Nephron progenitor cell (in vitro differentiated cells): Measurements from ENCODE around the gene LRP8.

Experiments
- DNase-seq: peaks from one replicate; pipeline ENCODE4 v3.0.0; 2021
- H3K27ac Mint-ChIP-seq: 2 replicates; pipeline ENCODE4 v1.8.0; 2021; ENCODE audit warnings: mild to moderate bottlenecking, moderate library complexity, mixed read lengths
- H3K27me3 Mint-ChIP-seq: 2 replicates; pipeline ENCODE4 v1.8.0; 2021; ENCODE audit warnings: mild to moderate bottlenecking, low read depth, mixed read lengths; ENCODE audit not compliant: poor library complexity
- H3K36me3 Mint-ChIP-seq: 2 replicates; pipeline ENCODE4 v1.8.0; 2021; ENCODE audit warnings: low read depth, mixed read lengths
- H3K4me1 Mint-ChIP-seq: 2 replicates; pipeline ENCODE4 v1.8.0; 2021; ENCODE audit warnings: mixed read lengths
- H3K4me3 Mint-ChIP-seq: 2 replicates; pipeline ENCODE4 v1.8.0; 2021; ENCODE audit warnings: mild to moderate bottlenecking, moderate library complexity, mixed read lengths
- H3K9me3 Mint-ChIP-seq: 2 replicates; pipeline ENCODE4 v1.8.0; 2021; ENCODE audit warnings: mild to moderate bottlenecking, moderate library complexity, mixed read lengths
- TF ChIP-seq, protein P1 (sequence below): fragments of 200-600 bp; sonication (generic); IDR thresholded peaks from 2 replicates; pipeline ENCODE4 v1.5.0; 2021; ENCODE audit warnings: antibody characterized with exemption

The LRP8 gene

GRCh38 chr1:53315456-53316423 is 12.1 kb downstream of the LRP8 start:
- Mint-ChIP-seq H3K27ac (peak overlapping the region; percentile 98), H3K4me1 (peaks cover 86% of the 10 kb centered on the region), H3K4me3 (peak overlapping the region; percentile 34), H3K27me3 (no peaks in the 10 kb centered on the region), H3K9me3 (no peaks in the 10 kb centered on the region), H3K36me3 (no peaks in the 10 kb centered on the region)
- DNase-seq: peak; percentile 39
- TF ChIP-seq, protein P1, sequence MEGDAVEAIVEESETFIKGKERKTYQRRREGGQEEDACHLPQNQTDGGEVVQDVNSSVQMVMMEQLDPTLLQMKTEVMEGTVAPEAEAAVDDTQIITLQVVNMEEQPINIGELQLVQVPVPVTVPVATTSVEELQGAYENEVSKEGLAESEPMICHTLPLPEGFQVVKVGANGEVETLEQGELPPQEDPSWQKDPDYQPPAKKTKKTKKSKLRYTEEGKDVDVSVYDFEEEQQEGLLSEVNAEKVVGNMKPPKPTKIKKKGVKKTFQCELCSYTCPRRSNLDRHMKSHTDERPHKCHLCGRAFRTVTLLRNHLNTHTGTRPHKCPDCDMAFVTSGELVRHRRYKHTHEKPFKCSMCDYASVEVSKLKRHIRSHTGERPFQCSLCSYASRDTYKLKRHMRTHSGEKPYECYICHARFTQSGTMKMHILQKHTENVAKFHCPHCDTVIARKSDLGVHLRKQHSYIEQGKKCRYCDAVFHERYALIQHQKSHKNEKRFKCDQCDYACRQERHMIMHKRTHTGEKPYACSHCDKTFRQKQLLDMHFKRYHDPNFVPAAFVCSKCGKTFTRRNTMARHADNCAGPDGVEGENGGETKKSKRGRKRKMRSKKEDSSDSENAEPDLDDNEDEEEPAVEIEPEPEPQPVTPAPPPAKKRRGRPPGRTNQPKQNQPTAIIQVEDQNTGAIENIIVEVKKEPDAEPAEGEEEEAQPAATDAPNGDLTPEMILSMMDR: no peak

- DNase-seq: no peak
- no peaks in the 10 kb centered on the region for H3K9me3 Mint-ChIP-seq
- no peak overlapping the region for H3K4me3 Mint-ChIP-seq
- H3K27me3 Mint-ChIP-seq: no peaks in the 10 kb centered on the region
- peaks cover 87% of the 10 kb centered on the region for H3K4me1 Mint-ChIP-seq
- H3K27ac Mint-ChIP-seq: no peak overlapping the region
- TF ChIP-seq, protein P1: no peak
- no peaks in the 10 kb centered on the region for H3K36me3 Mint-ChIP-seq
Measured at GRCh38 chr1:53315046-53315445, 12.8 kb downstream of the LRP8 start.

DNA sequence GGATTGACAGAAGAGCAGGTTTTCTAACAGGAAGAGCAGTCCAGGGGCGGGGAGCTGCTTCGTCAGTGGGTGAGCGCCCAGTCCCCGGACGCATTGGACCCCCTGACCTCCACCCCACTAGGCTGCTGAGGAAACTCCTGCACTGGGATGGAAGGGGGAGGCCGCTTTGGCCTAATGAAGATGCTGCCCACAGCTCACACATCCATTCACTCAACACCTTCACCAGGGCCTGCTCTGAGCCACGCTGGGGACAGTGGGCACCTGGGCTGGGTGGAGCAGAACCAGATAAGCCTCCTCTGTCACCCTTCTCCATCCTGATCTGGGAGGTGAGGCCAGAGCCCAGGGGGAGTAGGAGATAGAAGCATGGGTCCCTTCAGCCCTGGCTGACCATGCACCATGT is 13.3 kb downstream of the LRP8 start:
- Mint-ChIP-seq H3K9me3 (no peaks in the 10 kb centered on the region), H3K27ac (peak overlapping the region; percentile 81), H3K4me3 (no peak overlapping the region), H3K4me1 (peaks cover 87% of the 10 kb centered on the region), H3K27me3 (no peaks in the 10 kb centered on the region), H3K36me3 (no peaks in the 10 kb centered on the region)
- no peak for DNase-seq
- TF ChIP-seq, protein P1: no peak

DNA sequence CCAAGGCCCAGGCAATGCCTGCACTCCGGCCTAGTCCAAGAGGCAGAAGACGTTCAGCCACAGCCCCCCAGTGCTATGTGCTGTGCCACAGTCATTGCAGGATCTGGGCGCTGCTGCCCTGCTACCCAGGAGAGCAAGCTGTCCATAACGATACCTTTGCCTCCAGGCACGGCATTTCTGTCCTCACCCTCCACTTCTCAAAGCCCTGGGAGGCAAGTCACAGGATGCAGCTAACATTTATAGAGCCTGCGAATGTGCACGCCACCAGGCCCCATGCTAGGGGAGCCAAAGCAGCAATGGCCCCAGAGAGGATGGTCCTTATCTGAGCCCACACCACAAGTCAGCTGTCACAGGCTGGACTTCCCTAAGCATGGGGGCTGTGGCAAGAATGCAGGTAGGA is 13.8 kb downstream of the LRP8 start:
- TF ChIP-seq, protein P1: no peak
- no peak for DNase-seq
- H3K4me1 Mint-ChIP-seq: peaks cover 87% of the 10 kb centered on the region
- H3K27ac Mint-ChIP-seq: peak overlapping the region; percentile 81
- no peaks in the 10 kb centered on the region for H3K27me3 Mint-ChIP-seq
- H3K36me3 Mint-ChIP-seq: no peaks in the 10 kb centered on the region
- no peak overlapping the region for H3K4me3 Mint-ChIP-seq
- no peaks in the 10 kb centered on the region for H3K9me3 Mint-ChIP-seq

DNA sequence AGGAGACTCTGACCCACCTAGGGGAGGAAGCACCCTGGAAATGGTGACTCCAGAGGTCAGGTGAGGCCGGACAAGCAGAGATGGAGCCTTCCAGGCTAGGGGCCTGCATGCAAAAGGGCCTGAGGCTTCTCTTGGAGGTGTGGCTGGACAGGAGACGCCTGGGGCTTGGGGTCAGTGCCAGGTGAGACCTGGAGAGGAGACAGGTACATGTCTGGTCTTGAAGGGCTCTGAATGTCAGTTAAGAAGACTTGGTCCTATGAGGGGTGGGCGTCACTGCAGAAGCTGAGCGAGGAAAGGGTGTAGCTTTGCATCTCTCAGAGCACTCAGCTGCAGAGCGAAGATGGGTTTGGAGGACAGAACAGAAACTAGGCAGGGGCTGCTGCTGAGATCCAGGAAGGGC is 14.3 kb downstream of the LRP8 start:
- no peak for DNase-seq
- Mint-ChIP-seq H3K27me3 (no peaks in the 10 kb centered on the region), H3K9me3 (no peaks in the 10 kb centered on the region), H3K4me1 (peaks cover 88% of the 10 kb centered on the region), H3K4me3 (no peak overlapping the region), H3K27ac (peak overlapping the region; percentile 12), H3K36me3 (no peaks in the 10 kb centered on the region)
- TF ChIP-seq, protein P1: no peak
